Measurements from ENCODE around the gene GLRX3.

The GLRX3 gene

GRCh38 chr10:130137659-130138478 is 1.7 kb downstream of the GLRX3 start:
- DNase-seq (ENCODE audit: low read depth in 2 of 2), result no peak

- DNase-seq (ENCODE audit: low read depth in 2 of 2), result no peak
These were observed 2.3 kb downstream of the GLRX3 start for GRCh38 chr10:130138479-130138866.

- DNase-seq (ENCODE audit: low read depth in 2 of 2), result no peak
These were observed 4.2 kb downstream of the GLRX3 start for GRCh38 chr10:130140425-130140824.

GRCh38 chr10:130141038-130141437 is 4.8 kb downstream of the GLRX3 start:
- DNase-seq (ENCODE audit: low read depth in 2 of 2), result no peak

- DNase-seq (ENCODE audit: low read depth in 2 of 2), result no peak
These were observed 5.3 kb downstream of the GLRX3 start for GRCh38 chr10:130141460-130141859.

- DNase-seq (ENCODE audit: low read depth in 2 of 2), result no peak
These were observed 5.7 kb downstream of the GLRX3 start for GRCh38 chr10:130141878-130142277.

- no peak for DNase-seq (ENCODE audit: low read depth in 2 of 2)
These were observed 9.9 kb downstream of the GLRX3 start for GRCh38 chr10:130146042-130146441.

GRCh38 chr10:130159192-130159794 is 23.1 kb downstream of the GLRX3 start:
- DNase-seq (ENCODE audit: low read depth in 2 of 2), result no peak

GRCh38 chr10:130160775-130161174 is 24.6 kb downstream of the GLRX3 start:
- no peak for DNase-seq (ENCODE audit: low read depth in 2 of 2)

GRCh38 chr10:130161331-130161730 is 25.1 kb downstream of the GLRX3 start:
- DNase-seq (ENCODE audit: low read depth in 2 of 2), result no peak

- DNase-seq (ENCODE audit: low read depth in 2 of 2), result no peak
These were observed 31.0 kb downstream of the GLRX3 start for GRCh38 chr10:130167193-130167592.

GRCh38 chr10:130167707-130168106 is 31.5 kb downstream of the GLRX3 start:
- DNase-seq (ENCODE audit: low read depth in 2 of 2), result no peak

GRCh38 chr10:130169136-130169859 is 33.1 kb downstream of the GLRX3 start:
- no peak for DNase-seq (ENCODE audit: low read depth in 2 of 2)

- DNase-seq (ENCODE audit: low read depth in 2 of 2), result no peak
These were observed 35.0 kb downstream of the GLRX3 start for GRCh38 chr10:130171196-130171595.

- no peak for DNase-seq (ENCODE audit: low read depth in 2 of 2)
These were observed 38.1 kb downstream of the GLRX3 start for GRCh38 chr10:130174328-130174727.

- no peak for DNase-seq (ENCODE audit: low read depth in 2 of 2)
These were observed 38.9 kb downstream of the GLRX3 start for GRCh38 chr10:130175074-130175473.

GRCh38 chr10:130177250-130177649 is 41.1 kb downstream of the GLRX3 start:
- DNase-seq (ENCODE audit: low read depth in 2 of 2), result no peak

GRCh38 chr10:130179640-130180039 is 43.4 kb downstream of the GLRX3 start:
- DNase-seq (ENCODE audit: low read depth in 2 of 2), result no peak

GRCh38 chr10:130180416-130180815 is 44.2 kb downstream of the GLRX3 start:
- no peak for DNase-seq (ENCODE audit: low read depth in 2 of 2)

GRCh38 chr10:130181858-130182257 is 45.7 kb downstream of the GLRX3 start:
- DNase-seq (ENCODE audit: low read depth in 2 of 2), result no peak

- DNase-seq (ENCODE audit: low read depth in 2 of 2), result no peak
These were observed 49.4 kb downstream of the GLRX3 start for GRCh38 chr10:130185591-130185990.

Data from stimulated activated CD8-positive, alpha-beta memory T cell treated with anti-CD3 and anti-CD28 coated beads, Interleukin-2, amount 100 ng/mL, for 1 hour (primary cell).